Loucy (cell line): ENCODE data around the gene ZBTB20.

Experiments used
- EZH2phosphoT487 ChIP-seq: fragments of 200-600 bp; IDR thresholded peaks from 2 replicates; pipeline ENCODE4 v1.6.1; 2018; ENCODE audit warnings: antibody characterized with exemption, mild to moderate bottlenecking, moderate library complexity, borderline replicate concordance
- TF ChIP-seq, protein P1 (sequence below): fragments of 200-600 bp; sonication (generic); conservative IDR thresholded peaks from 2 replicates; pipeline ENCODE4 v1.5.1; 2014; ENCODE audit warnings: mild to moderate bottlenecking, antibody characterized with exemption, low read length

DNA sequence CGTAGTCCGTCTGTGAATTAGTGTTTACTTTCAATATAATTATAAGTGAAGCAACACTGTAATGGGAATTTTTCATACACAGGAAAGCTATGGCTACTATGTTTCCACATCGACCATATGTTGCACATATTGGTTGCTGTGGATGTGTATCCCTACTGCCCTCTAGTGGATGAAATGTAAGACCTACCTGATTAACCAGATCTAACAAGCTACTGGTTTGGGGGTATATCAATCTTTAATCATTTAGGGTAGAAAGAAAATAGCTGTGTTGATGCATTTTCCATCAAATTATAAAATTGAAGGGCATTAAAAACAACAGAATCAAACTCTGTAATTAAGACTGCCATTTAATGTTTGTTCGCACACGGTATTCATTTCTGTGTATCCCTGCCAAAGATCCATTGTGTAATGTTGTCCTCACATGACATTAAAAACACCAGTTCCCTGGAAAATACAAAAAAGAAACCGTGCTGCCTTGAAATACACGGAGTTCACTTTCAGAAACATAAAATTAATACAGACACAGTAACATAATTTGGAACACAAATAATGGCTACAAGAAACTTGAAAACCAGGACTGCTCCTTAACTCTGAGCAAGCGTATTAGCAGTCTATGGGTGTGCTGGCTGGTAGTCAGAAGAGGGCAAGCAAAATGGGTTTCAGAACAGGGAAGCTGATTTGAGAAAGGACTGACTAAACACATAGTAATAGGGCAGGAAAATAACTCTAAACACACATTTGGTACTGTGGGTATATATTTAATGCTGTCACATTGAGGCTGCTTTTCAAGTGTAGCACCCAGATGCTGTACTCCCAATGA, 728.2 kb downstream of the ZBTB20 start:
- TF ChIP-seq, protein P1, sequence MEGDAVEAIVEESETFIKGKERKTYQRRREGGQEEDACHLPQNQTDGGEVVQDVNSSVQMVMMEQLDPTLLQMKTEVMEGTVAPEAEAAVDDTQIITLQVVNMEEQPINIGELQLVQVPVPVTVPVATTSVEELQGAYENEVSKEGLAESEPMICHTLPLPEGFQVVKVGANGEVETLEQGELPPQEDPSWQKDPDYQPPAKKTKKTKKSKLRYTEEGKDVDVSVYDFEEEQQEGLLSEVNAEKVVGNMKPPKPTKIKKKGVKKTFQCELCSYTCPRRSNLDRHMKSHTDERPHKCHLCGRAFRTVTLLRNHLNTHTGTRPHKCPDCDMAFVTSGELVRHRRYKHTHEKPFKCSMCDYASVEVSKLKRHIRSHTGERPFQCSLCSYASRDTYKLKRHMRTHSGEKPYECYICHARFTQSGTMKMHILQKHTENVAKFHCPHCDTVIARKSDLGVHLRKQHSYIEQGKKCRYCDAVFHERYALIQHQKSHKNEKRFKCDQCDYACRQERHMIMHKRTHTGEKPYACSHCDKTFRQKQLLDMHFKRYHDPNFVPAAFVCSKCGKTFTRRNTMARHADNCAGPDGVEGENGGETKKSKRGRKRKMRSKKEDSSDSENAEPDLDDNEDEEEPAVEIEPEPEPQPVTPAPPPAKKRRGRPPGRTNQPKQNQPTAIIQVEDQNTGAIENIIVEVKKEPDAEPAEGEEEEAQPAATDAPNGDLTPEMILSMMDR: peak; percentile 91
- no peak for TF ChIP-seq EZH2phosphoT487
